Esophagus muscularis mucosa (tissue), 4 donors: ENCODE measurements around the gene ALG10. TPM values are rescaled to one million over a fixed set of nuclear protein-coding genes. Genes with fewer than 3 reads are reported as not detected.

Experiments
- DNase-seq: peaks from one replicate; pipeline ENCODE4 v3.0.0-alpha.2; 2017; ENCODE audit errors: extremely low spot score
- H3K27ac ChIP-seq, 4 donors: fragments of 200-600 bp; sonication (generic); replicated peaks in 1 of 4; 1 replicate in 3 of 4; 2 replicates in 1 of 4; pipeline ENCODE4 v1.5.1; 2016 to 2019; ENCODE audit warnings: mild to moderate bottlenecking in 1 of 4
- H3K27me3 ChIP-seq, 4 donors: fragments of 200-600 bp; sonication (generic); one replicate each; pipeline versions ENCODE4 v1.5.1 to v1.6.0; 2016 to 2019
- H3K36me3 ChIP-seq, 4 donors: fragments of 200-600 bp; sonication (generic); one replicate each; pipeline ENCODE4 v1.5.1; 2016 to 2019
- H3K4me1 ChIP-seq, 4 donors: fragments of 200-600 bp; sonication (generic); one replicate each; pipeline ENCODE4 v1.5.1; 2016 to 2019
- H3K4me3 ChIP-seq, 4 donors: fragments of 200-600 bp; sonication (generic); 1 replicate in 2 of 4; 2 replicates in 2 of 4; pipeline ENCODE4 v1.5.1; 2016 to 2019; ENCODE audit warnings: mild to moderate bottlenecking in 4 of 4, moderate library complexity in 1 of 4
- H3K9me3 ChIP-seq, 4 donors: fragments of 200-600 bp; sonication (generic); 1 replicate in 3 of 4; 2 replicates in 1 of 4; pipeline ENCODE4 v1.5.1; 2016 to 2019
- EP300 ChIP-seq: sonication (generic); formaldehyde crosslinking; IDR thresholded peaks from one replicate; pipeline ENCODE4 v1.6.1; 2017; ENCODE audit warnings: antibody characterized with exemption
- POLR2A ChIP-seq: fragments of 450-650 bp; IDR thresholded peaks from one replicate; pipeline ENCODE4 v1.6.1; 2017; ENCODE audit warnings: antibody characterized with exemption, moderate library complexity, mild to moderate bottlenecking, low read depth
- POLR2AphosphoS5 ChIP-seq, 2 donors: sonication (generic); formaldehyde crosslinking; IDR thresholded peaks; one replicate each; pipeline ENCODE4 v1.6.1; 2017; ENCODE audit warnings: antibody characterized with exemption in 2 of 2
- WGBS: methylation state at CpG from one replicate; pipeline ENCODE4 v1.1.5; 2018; 5-methylcytosine and 5-hydroxymethylcytosine counted together
- intact Hi-C: fragments of 100-400 bp; cut with DNase I; formaldehyde crosslinking; loops from one replicate; pipeline ENCODE4 v1.15.1; 2023
- small RNA-seq, 3 donors: library from RNA; depleted of rRNA; stranded (forward); fragments of <200 nt; gene quantifications; one replicate each; pipeline ENCODE3, GENCODE V24; 2016
- total RNA-seq, 4 donors: library from RNA; depleted of rRNA; stranded (reverse); fragments of >200 nt; gene quantifications; one replicate each; pipeline versions ENCODE4 v1.1.0 to v1.2.1, GENCODE V29; 2016
- TF ChIP-seq, protein P1 (sequence below), 3 experiments: fragments of 200-600 bp in 2 of 3; fragments of 450-650 bp in 1 of 3; sonication (generic) in 2 of 3; IDR thresholded peaks; one replicate each; pipeline ENCODE4 v1.5.1; 2017 to 2019; ENCODE audit warnings: antibody characterized with exemption in 3 of 3, mild to moderate bottlenecking in 2 of 3, moderate library complexity in 1 of 3

ALG10 gene
- total RNA-seq, 4 donors from 2014 or later, result 3.8 to 8.7 (median 5.1) TPM

DNA sequence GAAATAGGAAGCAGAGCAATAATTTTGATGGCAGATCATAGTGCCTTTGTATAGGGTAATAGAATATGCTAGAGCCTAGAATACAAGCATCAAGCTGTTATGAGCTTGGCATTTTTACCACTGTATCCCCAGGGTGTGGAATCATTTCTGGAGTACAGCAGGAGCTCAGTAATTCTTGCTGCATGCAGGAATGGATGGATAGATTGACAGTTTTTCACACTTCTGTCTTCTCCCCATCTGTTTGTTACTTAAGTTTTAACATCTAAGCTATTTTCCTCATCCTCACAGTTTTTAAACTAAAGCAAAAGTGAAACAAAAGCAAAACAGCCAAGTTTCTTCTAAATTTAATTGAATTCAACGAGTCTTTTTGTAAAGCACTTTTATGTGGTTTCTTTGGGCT is 32.6 kb downstream of the ALG10 start:
- H3K27ac ChIP-seq, result no peak overlapping the region
- H3K4me1 ChIP-seq, result no peaks in the 10 kb centered on the region
- no peak overlapping the region for H3K4me3 ChIP-seq
- intact Hi-C loops, result no loop called here
- peaks cover 0 to 14% (median 4%) of the 10 kb centered on the region in 4 donors for H3K9me3 ChIP-seq
- H3K27me3 ChIP-seq, result no peaks in the 10 kb centered on the region
- 32% methylated on average over 1 of the region's 1 CpG for whole genome bisulfite sequencing
- no peak for DNase-seq
- TF ChIP-seq, protein P1, sequence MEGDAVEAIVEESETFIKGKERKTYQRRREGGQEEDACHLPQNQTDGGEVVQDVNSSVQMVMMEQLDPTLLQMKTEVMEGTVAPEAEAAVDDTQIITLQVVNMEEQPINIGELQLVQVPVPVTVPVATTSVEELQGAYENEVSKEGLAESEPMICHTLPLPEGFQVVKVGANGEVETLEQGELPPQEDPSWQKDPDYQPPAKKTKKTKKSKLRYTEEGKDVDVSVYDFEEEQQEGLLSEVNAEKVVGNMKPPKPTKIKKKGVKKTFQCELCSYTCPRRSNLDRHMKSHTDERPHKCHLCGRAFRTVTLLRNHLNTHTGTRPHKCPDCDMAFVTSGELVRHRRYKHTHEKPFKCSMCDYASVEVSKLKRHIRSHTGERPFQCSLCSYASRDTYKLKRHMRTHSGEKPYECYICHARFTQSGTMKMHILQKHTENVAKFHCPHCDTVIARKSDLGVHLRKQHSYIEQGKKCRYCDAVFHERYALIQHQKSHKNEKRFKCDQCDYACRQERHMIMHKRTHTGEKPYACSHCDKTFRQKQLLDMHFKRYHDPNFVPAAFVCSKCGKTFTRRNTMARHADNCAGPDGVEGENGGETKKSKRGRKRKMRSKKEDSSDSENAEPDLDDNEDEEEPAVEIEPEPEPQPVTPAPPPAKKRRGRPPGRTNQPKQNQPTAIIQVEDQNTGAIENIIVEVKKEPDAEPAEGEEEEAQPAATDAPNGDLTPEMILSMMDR (IDR thresholded peaks at IDR 0.05), result no peak
- TF ChIP-seq POLR2AphosphoS5 (IDR thresholded peaks at IDR 0.05) (no peak), EP300 (no peak), POLR2A (no peak)
- no peaks in the 10 kb centered on the region for H3K36me3 ChIP-seq

Small RNA genes within 50 kb of the gene (small RNA-seq; reads per million reads assigned to genes)
- gene RF00019, result 0 reads per million in 3 donors
